ENCODE data around the gene ADAMTS16.

ADAMTS16 gene

DNA sequence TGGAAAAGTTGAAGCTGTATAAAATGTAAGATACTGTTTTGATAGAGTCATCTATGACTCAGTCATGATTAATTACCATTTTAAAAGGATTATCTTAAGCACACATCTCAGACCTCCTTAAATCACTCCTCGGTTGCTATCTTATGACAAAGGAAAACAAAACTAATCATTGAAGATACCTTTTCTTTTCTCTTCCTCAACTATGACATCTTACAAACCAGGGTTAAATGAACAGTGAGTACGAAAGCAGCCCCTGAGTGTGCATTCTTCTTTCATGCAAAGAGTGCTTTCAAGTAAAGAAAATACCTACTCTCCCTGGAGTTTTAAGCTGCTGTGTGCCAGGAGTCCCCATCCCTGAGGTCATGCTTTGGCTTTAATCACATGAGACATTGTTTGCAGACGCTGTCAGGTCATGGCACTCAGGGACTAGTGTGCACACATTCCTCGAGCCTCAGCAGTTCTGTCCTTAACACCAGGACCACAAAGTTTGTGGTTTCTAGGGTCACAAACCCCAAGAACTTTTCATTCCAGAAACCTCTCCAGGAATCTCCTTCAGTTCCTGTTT, 195.7 kb downstream of the ADAMTS16 start:
- Histone ChIP-seq H3K4me1 (ENCODE audit: control insufficient read depth in 1 of 2, insufficient read depth in 2 of 2, low read length in 2 of 2) (peaks cover 22 to 37% of the 10 kb centered on the region in 2 experiments), H2BK120ac (ENCODE audit: insufficient read depth, low read length, poor library complexity) (no peak overlapping the region), H3K79me1 (ENCODE audit: low read length) (peaks cover 43% of the 10 kb centered on the region), H3K23ac (ENCODE audit: low read length) (no peak overlapping the region), H4K12ac (ENCODE audit: low read depth, low read length) (no peak overlapping the region), H3K9ac (ENCODE audit: low read length) (no peak overlapping the region), H2AFZ (ENCODE audit: insufficient read depth, low read length, poor library complexity) (no peak overlapping the region), H2BK12ac (ENCODE audit: low read length) (no peak overlapping the region), H3K14ac (ENCODE audit: low read length) (no peak overlapping the region), H2AK5ac (ENCODE audit: low read length) (no peak overlapping the region), H3K9me3 (ENCODE audit: insufficient read depth, low read depth, low read length) (no peaks in the 10 kb centered on the region), H2BK5ac (ENCODE audit: low read depth, low read length, poor library complexity) (no peak overlapping the region), H3K27me3 (ENCODE audit: insufficient read depth, low read length) (no peaks in the 10 kb centered on the region), H3K79me2 (ENCODE audit: control insufficient read depth, insufficient read depth, low read length, poor library complexity) (peaks cover 7% of the 10 kb centered on the region), H4K8ac (ENCODE audit: low read depth, low read length) (no peak overlapping the region), H4K91ac (ENCODE audit: low read depth, low read length) (no peak overlapping the region), H3K4ac (ENCODE audit: low read depth, low read length) (no peak overlapping the region), H3K4me3 (ENCODE audit: low read depth, low read length) (no peak overlapping the region), H3K4me2 (ENCODE audit: low read length) (no peak overlapping the region), H3K18ac (ENCODE audit: low read length) (no peak overlapping the region), H3K36me3 (ENCODE audit: control insufficient read depth in 1 of 2, insufficient read depth in 2 of 2, low read length in 2 of 2) (no peaks in the 10 kb centered on the region), H3K27ac (ENCODE audit: low read depth, low read length) (peak overlapping the region; percentile 97)
- WGBS (ENCODE audit: extremely low coverage, insufficient coverage, insufficient read length) = no CpG with 5 or more reads among the region's 4 CpGs
- no peak for DNase-seq

- Histone ChIP-seq H4K8ac (ENCODE audit: low read depth, low read length) (no peak overlapping the region), H3K18ac (ENCODE audit: low read length) (no peak overlapping the region), H3K4me2 (ENCODE audit: low read length) (no peak overlapping the region), H4K12ac (ENCODE audit: low read depth, low read length) (no peak overlapping the region), H3K4me1 (ENCODE audit: control insufficient read depth in 1 of 2, insufficient read depth in 2 of 2, low read length in 2 of 2) (peaks cover 14 to 25% of the 10 kb centered on the region in 2 experiments), H3K9ac (ENCODE audit: low read length) (no peak overlapping the region), H3K27me3 (ENCODE audit: insufficient read depth, low read length) (no peaks in the 10 kb centered on the region), H3K79me1 (ENCODE audit: low read length) (peaks cover 42% of the 10 kb centered on the region), H3K27ac (ENCODE audit: low read depth, low read length) (no peak overlapping the region), H2AFZ (ENCODE audit: insufficient read depth, low read length, poor library complexity) (no peak overlapping the region), H2AK5ac (ENCODE audit: low read length) (no peak overlapping the region), H2BK5ac (ENCODE audit: low read depth, low read length, poor library complexity) (peak overlapping the region; percentile 55), H3K4me3 (ENCODE audit: low read depth, low read length) (no peak overlapping the region), H3K36me3 (ENCODE audit: control insufficient read depth in 1 of 2, insufficient read depth in 2 of 2, low read length in 2 of 2) (no peaks in the 10 kb centered on the region), H2BK12ac (ENCODE audit: low read length) (peak overlapping the region; percentile 70), H3K14ac (ENCODE audit: low read length) (no peak overlapping the region), H3K4ac (ENCODE audit: low read depth, low read length) (no peak overlapping the region), H3K9me3 (ENCODE audit: insufficient read depth, low read depth, low read length) (no peaks in the 10 kb centered on the region), H2BK120ac (ENCODE audit: insufficient read depth, low read length, poor library complexity) (peak overlapping the region; percentile 65), H4K91ac (ENCODE audit: low read depth, low read length) (peak overlapping the region; percentile 91), H3K23ac (ENCODE audit: low read length) (no peak overlapping the region), H3K79me2 (ENCODE audit: control insufficient read depth, insufficient read depth, low read length, poor library complexity) (peaks cover 8% of the 10 kb centered on the region)
- no peak for DNase-seq
- no CpG with 5 or more reads among the region's 4 CpGs for whole genome bisulfite sequencing (ENCODE audit: extremely low coverage, insufficient coverage, insufficient read length)
Observed at GRCh38 chr5:5339257-5339656, 199.1 kb downstream of the ADAMTS16 start.

DNA sequence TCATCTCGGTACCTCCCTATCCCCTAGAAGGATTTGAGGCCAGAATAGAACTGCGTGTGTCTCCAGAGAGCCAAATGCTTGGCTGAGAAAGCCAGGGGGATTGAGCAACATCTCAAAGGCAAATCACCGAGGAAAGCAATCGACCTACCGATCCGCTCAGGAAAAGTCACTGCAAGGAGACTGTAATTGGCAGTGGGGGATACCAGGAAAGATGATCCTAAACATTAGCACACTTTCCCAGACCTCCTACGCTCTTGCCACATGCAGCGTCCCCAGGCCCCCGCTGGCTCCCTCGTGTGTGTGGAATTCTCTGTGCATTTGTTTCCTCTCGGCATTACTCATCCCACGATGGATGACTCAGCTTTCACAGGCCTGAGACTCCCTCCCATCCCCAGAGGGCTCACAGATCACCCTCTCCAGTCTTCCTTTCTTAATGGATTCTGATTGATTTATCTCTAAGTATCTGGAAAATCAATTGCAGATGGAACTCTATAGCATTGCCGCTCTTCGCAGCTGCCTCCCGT, 200.1 kb downstream of the ADAMTS16 start:
- Histone ChIP-seq H2BK5ac (ENCODE audit: low read depth, low read length, poor library complexity) (peak overlapping the region; percentile 62), H2AK5ac (ENCODE audit: low read length) (no peak overlapping the region), H3K9ac (ENCODE audit: low read length) (no peak overlapping the region), H3K23ac (ENCODE audit: low read length) (no peak overlapping the region), H2BK120ac (ENCODE audit: insufficient read depth, low read length, poor library complexity) (peak overlapping the region; percentile 45), H4K8ac (ENCODE audit: low read depth, low read length) (peak overlapping the region; percentile 55), H3K14ac (ENCODE audit: low read length) (peak overlapping the region; percentile 12), H3K79me1 (ENCODE audit: low read length) (peaks cover 34% of the 10 kb centered on the region), H3K4ac (ENCODE audit: low read depth, low read length) (no peak overlapping the region), H3K27ac (ENCODE audit: low read depth, low read length) (peak overlapping the region; percentile 72), H3K36me3 (ENCODE audit: control insufficient read depth in 1 of 2, insufficient read depth in 2 of 2, low read length in 2 of 2) (no peaks in the 10 kb centered on the region), H2BK12ac (ENCODE audit: low read length) (peak overlapping the region; percentile 65), H3K79me2 (ENCODE audit: control insufficient read depth, insufficient read depth, low read length, poor library complexity) (peaks cover 5% of the 10 kb centered on the region), H4K12ac (ENCODE audit: low read depth, low read length) (no peak overlapping the region), H3K4me2 (ENCODE audit: low read length) (no peak overlapping the region), H3K27me3 (ENCODE audit: insufficient read depth, low read length) (no peaks in the 10 kb centered on the region), H3K4me3 (ENCODE audit: low read depth, low read length) (no peak overlapping the region), H3K9me3 (ENCODE audit: insufficient read depth, low read depth, low read length) (no peaks in the 10 kb centered on the region), H4K91ac (ENCODE audit: low read depth, low read length) (peak overlapping the region; percentile 94), H3K18ac (ENCODE audit: low read length) (no peak overlapping the region), H2AFZ (ENCODE audit: insufficient read depth, low read length, poor library complexity) (no peak overlapping the region), H3K4me1 (ENCODE audit: control insufficient read depth in 1 of 2, insufficient read depth in 2 of 2, low read length in 2 of 2) (peaks cover 14 to 19% of the 10 kb centered on the region in 2 experiments)
- no CpG with 5 or more reads among the region's 15 CpGs for WGBS (ENCODE audit: extremely low coverage, insufficient coverage, insufficient read length)
- DNase-seq = peak; percentile 81 to 91

DNA sequence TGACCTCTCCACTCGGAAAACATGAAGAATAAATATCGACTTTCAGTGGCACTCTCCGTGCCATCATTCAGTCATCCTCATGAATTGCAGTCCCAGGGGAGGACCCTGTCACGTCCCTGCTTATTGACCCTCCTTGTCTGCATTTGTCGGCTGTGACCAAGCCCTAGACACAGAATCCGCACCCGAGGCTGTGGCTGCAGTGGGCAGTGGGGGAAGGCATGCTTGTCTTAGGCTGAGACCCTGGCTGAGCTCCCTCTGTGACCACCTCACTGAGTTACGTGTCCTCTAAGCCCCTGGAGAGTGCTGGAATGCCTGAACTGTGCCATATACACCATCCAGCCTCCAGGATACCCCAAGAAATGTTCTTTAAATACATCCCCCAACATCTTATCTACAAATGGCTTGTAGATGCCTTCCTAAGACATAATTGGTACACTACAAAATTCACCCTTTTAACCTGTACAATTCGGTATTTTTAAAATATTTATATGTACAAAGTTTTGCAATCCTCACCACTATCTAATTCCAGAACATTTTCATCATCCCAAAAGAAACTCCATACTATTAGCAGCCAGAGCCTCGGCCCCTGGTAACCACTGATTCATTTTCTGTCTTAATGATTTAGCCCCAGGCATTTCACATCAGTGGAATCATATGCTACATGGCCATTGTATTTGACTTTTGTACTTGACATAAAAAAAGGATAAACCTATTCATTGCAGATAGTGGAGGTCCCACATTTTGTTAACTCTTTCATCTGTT, 201.6 kb downstream of the ADAMTS16 start:
- peak; percentile 17 to 58 for DNase-seq
- Histone ChIP-seq H3K79me2 (ENCODE audit: control insufficient read depth, insufficient read depth, low read length, poor library complexity) (peaks cover 3% of the 10 kb centered on the region), H3K4me2 (ENCODE audit: low read length) (no peak overlapping the region), H2BK12ac (ENCODE audit: low read length) (peak overlapping the region; percentile 99), H3K9me3 (ENCODE audit: insufficient read depth, low read depth, low read length) (no peaks in the 10 kb centered on the region), H3K14ac (ENCODE audit: low read length) (peak overlapping the region; percentile 89), H3K27me3 (ENCODE audit: insufficient read depth, low read length) (no peaks in the 10 kb centered on the region), H2AFZ (ENCODE audit: insufficient read depth, low read length, poor library complexity) (no peak overlapping the region), H4K12ac (ENCODE audit: low read depth, low read length) (no peak overlapping the region), H2AK5ac (ENCODE audit: low read length) (peak overlapping the region; percentile 92), H3K18ac (ENCODE audit: low read length) (peak overlapping the region; percentile 71), H4K8ac (ENCODE audit: low read depth, low read length) (no peak overlapping the region), H2BK5ac (ENCODE audit: low read depth, low read length, poor library complexity) (peak overlapping the region; percentile 62), H3K36me3 (ENCODE audit: control insufficient read depth in 1 of 2, insufficient read depth in 2 of 2, low read length in 2 of 2) (no peaks in the 10 kb centered on the region), H3K79me1 (ENCODE audit: low read length) (peaks cover 31% of the 10 kb centered on the region), H3K4me1 (ENCODE audit: control insufficient read depth in 1 of 2, insufficient read depth in 2 of 2, low read length in 2 of 2) (peaks cover 11 to 16% of the 10 kb centered on the region in 2 experiments), H3K4ac (ENCODE audit: low read depth, low read length) (peak overlapping the region; percentile 47), H3K27ac (ENCODE audit: low read depth, low read length) (no peak overlapping the region), H3K9ac (ENCODE audit: low read length) (no peak overlapping the region), H4K91ac (ENCODE audit: low read depth, low read length) (peak overlapping the region; percentile 94), H3K23ac (ENCODE audit: low read length) (no peak overlapping the region), H3K4me3 (ENCODE audit: low read depth, low read length) (no peak overlapping the region), H2BK120ac (ENCODE audit: insufficient read depth, low read length, poor library complexity) (peak overlapping the region; percentile 45)
- WGBS (ENCODE audit: extremely low coverage, insufficient coverage, insufficient read length) = no CpG with 5 or more reads among the region's 10 CpGs

All from trophoblast cell (in vitro differentiated cells and primary cell).